Adipocyte (in vitro differentiated cells): ENCODE data around the gene SMTNL2.

Experiments
- DNase-seq: peaks from one replicate; pipeline ENCODE4 v3.0.0-alpha.2; 2015; ENCODE audit warnings: low read depth
- H3K27me3 ChIP-seq: replicated peaks from 2 replicates; pipeline ENCODE4 v1.7.0; 2013; ENCODE audit warnings: mild to moderate bottlenecking, low read length, moderate library complexity; ENCODE audit not compliant: control insufficient read depth, insufficient read depth
- H3K36me3 ChIP-seq: 2 replicates; pipeline ENCODE4 v1.7.0; 2013; ENCODE audit warnings: low read length, mild to moderate bottlenecking, moderate library complexity; ENCODE audit not compliant: control insufficient read depth, insufficient read depth, severe bottlenecking
- H3K4me1 ChIP-seq: 2 replicates; pipeline ENCODE4 v1.7.0; 2013; ENCODE audit warnings: mild to moderate bottlenecking, low read length, moderate library complexity; ENCODE audit not compliant: control insufficient read depth, insufficient read depth
- H3K4me3 ChIP-seq: 2 replicates; pipeline ENCODE4 v1.7.0; 2013; ENCODE audit warnings: mild to moderate bottlenecking, low read length, moderate library complexity
- H3K9ac ChIP-seq: 2 replicates; pipeline ENCODE4 v1.7.0; 2013; ENCODE audit warnings: mild to moderate bottlenecking, low read length, moderate library complexity
- H3K9me3 ChIP-seq: 2 replicates; pipeline ENCODE4 v1.7.0; 2013; ENCODE audit warnings: mild to moderate bottlenecking, low read length, moderate library complexity; ENCODE audit not compliant: control insufficient read depth

The SMTNL2 gene

GRCh38 chr17:4555873-4556759, 28.2 kb upstream of the SMTNL2 start:
- H3K4me3 ChIP-seq: peak overlapping the region; percentile 98
- peaks cover 15% of the 10 kb centered on the region for H3K4me1 ChIP-seq
- DNase-seq: no peak

GRCh38 chr17:4556996-4557395, 27.3 kb upstream of the SMTNL2 start:
- Histone ChIP-seq H3K4me1 (peaks cover 15% of the 10 kb centered on the region), H3K36me3 (peaks cover 13% of the 10 kb centered on the region), H3K4me3 (no peak overlapping the region), H3K9ac (no peak overlapping the region), H3K9me3 (no peaks in the 10 kb centered on the region), H3K27me3 (no peaks in the 10 kb centered on the region)
- DNase-seq: no peak

More at GRCh38 chr17:4555873-4556759, 28.2 kb upstream of the SMTNL2 start:
- no peaks in the 10 kb centered on the region for H3K27me3 ChIP-seq
- peaks cover 22% of the 10 kb centered on the region for H3K36me3 ChIP-seq
- H3K9me3 ChIP-seq: no peaks in the 10 kb centered on the region
- peak overlapping the region; percentile 96 for H3K9ac ChIP-seq

- Histone ChIP-seq H3K36me3 (peaks cover 5% of the 10 kb centered on the region), H3K9ac (no peak overlapping the region)
These were observed 26.5 kb upstream of the SMTNL2 start for GRCh38 chr17:4557626-4558346.

GRCh38 chr17:4558347-4558971, 25.9 kb upstream of the SMTNL2 start:
- Histone ChIP-seq H3K36me3 (no peaks in the 10 kb centered on the region), H3K4me1 (peaks cover 19% of the 10 kb centered on the region), H3K4me3 (no peak overlapping the region), H3K9ac (no peak overlapping the region), H3K9me3 (no peaks in the 10 kb centered on the region), H3K27me3 (no peaks in the 10 kb centered on the region)
- DNase-seq: no peak

More at GRCh38 chr17:4557626-4558346, 26.5 kb upstream of the SMTNL2 start:
- no peak overlapping the region for H3K4me3 ChIP-seq
- no peaks in the 10 kb centered on the region for H3K27me3 ChIP-seq
- H3K4me1 ChIP-seq: peaks cover 17% of the 10 kb centered on the region
- no peak for DNase-seq
- H3K9me3 ChIP-seq: no peaks in the 10 kb centered on the region

- H3K36me3 ChIP-seq: no peaks in the 10 kb centered on the region
- DNase-seq: no peak
- no peaks in the 10 kb centered on the region for H3K27me3 ChIP-seq
These were observed 25.1 kb upstream of the SMTNL2 start for GRCh38 chr17:4559139-4559791.

GRCh38 chr17:4559966-4560365, 24.4 kb upstream of the SMTNL2 start:
- no peak for DNase-seq
- peaks cover 10% of the 10 kb centered on the region for H3K4me1 ChIP-seq

More at GRCh38 chr17:4559139-4559791, 25.1 kb upstream of the SMTNL2 start:
- no peak overlapping the region for H3K9ac ChIP-seq
- no peaks in the 10 kb centered on the region for H3K9me3 ChIP-seq
- H3K4me3 ChIP-seq: no peak overlapping the region
- H3K4me1 ChIP-seq: peaks cover 13% of the 10 kb centered on the region

GRCh38 chr17:4560421-4560820, 23.9 kb upstream of the SMTNL2 start, which contains the start of gene GGT6:
Gene GGT6, minus strand, starts transcription at chr17:4560577. Its CDS starts 56 bp downstream, at chr17:4560521.
- no peaks in the 10 kb centered on the region for H3K36me3 ChIP-seq
- H3K9ac ChIP-seq: peak within 1 kb of the TSS; percentile 36
- H3K4me3 ChIP-seq: no peak within 1 kb of the TSS
- H3K4me1 ChIP-seq: peaks cover 10% of the 10 kb centered on the region
- H3K9me3 ChIP-seq: no peaks in the 10 kb centered on the region
- H3K27me3 ChIP-seq: no peaks in the 10 kb centered on the region
- DNase-seq: no peak

More at GRCh38 chr17:4559966-4560365, 24.4 kb upstream of the SMTNL2 start:
- Histone ChIP-seq H3K36me3 (no peaks in the 10 kb centered on the region), H3K27me3 (no peaks in the 10 kb centered on the region), H3K9me3 (no peaks in the 10 kb centered on the region), H3K4me3 (no peak overlapping the region), H3K9ac (no peak overlapping the region)

GRCh38 chr17:4560837-4561256, 23.5 kb upstream of the SMTNL2 start:
- H3K27me3 ChIP-seq: no peaks in the 10 kb centered on the region
- no peaks in the 10 kb centered on the region for H3K9me3 ChIP-seq
- no peaks in the 10 kb centered on the region for H3K36me3 ChIP-seq
- no peak for DNase-seq
- peak overlapping the region; percentile 36 for H3K9ac ChIP-seq
- no peak overlapping the region for H3K4me3 ChIP-seq
- H3K4me1 ChIP-seq: peaks cover 9% of the 10 kb centered on the region

- H3K36me3 ChIP-seq: no peaks in the 10 kb centered on the region
- no peak overlapping the region for H3K4me3 ChIP-seq
- no peaks in the 10 kb centered on the region for H3K9me3 ChIP-seq
- H3K4me1 ChIP-seq: peaks cover 7% of the 10 kb centered on the region
- DNase-seq: no peak
- no peak overlapping the region for H3K9ac ChIP-seq
- H3K27me3 ChIP-seq: no peaks in the 10 kb centered on the region
These were observed 22.0 kb upstream of the SMTNL2 start for GRCh38 chr17:4562015-4562969.
